IPS-NIHi7 (cell line): Measurements from ENCODE around the gene NSUN6.
"Not testable (repeated sequence)": the region's sequence is repeated elsewhere in the genome, so short reads cannot be mapped to it uniquely, and the experiment has no call there.

Experiments used
- DNase-seq: peaks from one replicate; pipeline ENCODE4 v3.0.0; 2012; ENCODE audit warnings: mixed read lengths; ENCODE audit errors: extremely low spot score

The NSUN6 gene

DNA sequence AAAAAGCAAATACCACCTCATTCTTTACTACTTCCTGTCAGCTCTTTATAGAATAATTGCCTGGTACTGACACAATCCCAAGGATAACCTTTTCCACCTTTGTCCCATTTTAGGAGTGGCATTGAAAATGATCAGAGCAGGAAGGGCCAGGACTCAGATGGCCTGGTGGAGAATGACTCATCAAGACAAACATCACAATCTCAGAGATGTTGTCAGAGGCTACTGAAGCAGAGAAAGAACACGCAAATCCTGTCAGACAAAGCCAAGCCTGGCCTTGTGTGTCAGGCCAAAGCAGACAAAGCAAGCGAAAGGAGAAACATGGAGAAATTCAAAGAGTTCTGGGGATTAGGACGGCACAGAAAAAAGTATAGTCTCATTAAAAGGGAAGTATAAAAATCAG lies 40.9 kb downstream of the NSUN6 start:
- peak; percentile 22 for DNase-seq

DNA sequence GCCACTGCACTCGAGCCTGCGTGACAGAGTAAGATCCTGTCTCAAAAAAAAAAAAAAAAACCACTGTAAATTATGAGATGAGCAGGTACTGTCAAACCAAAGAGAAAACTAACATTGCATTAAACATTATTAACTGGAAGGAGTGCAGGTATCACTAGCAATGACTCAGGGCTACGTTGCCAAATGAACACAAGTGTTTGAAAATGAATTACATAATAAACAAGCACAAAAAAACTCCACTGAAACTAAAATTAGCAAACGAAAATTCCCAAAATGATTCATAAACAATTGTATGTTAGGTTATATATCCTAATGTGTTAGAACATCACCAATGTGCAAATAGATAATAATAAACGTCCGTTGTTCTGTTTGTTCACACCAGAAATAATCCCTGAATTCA lies 42.8 kb downstream of the NSUN6 start:
- DNase-seq: no peak

DNA sequence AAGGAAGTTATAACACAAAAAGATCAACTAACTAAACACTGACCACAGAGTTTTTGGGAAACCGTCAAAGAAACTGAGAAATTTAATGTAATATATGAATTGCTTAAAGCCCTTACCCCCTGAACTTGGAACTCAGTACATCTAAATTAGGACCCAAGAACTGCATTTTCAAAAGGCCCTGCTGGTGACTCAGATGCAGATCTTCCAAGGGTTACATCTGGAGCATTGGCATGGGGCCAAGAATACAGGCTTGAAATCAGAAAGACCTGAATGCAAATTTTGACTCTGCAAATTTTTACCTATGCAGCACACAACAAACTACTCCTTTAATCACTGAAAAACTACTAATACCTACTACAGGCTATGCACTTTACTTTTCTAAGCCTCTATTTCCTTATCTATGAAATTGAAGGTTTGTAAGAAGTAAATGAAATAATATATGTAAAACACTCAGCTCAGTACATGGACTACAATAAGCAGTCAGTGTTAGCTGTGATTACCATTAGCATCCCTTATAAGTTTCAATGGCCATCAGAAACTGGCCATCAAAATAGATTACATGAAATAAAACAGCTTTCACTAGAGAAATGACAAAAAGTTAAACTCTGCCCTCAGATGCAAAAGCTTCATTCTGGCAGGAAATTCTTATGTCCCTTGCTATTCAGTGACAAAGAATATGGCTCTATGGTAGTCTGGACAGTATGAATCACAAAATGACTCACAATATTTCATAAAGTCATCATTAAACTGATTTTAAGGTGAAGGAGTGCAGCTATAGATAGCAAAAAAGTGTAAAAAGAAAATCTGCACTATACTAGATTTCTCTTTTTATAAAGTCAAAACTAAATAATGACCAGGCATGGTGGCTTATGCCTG lies 43.6 kb downstream of the NSUN6 start:
- DNase-seq: no peak

DNA sequence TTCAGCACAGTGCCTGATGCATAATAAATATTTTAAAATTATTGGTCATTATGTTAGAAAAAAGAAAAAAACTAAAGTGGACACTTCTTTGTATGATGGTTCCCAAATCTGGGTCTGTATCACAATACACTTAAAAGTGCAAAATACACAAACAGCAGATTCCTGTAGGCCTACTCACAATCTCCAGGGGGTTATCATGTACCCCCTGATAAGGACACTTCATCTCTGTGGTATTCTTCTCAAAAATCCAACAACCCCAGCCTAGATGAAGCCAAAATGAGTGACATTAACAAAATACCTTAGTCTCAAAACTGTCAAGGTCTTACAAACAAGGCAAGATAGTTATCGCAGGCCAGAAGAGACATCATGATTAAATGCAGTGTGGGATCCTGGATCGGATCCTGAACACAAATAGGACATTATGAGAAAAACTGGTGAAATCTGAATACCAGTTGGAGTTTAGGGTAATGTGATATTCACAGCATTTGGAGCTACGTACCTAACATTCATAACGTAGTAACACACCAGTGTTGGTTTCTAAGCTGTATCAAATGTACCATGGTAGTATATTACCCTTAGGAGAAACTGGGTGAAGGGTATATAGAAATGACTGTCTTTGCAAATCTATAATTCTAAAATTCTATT lies 45.2 kb downstream of the NSUN6 start:
- DNase-seq: no peak

DNA sequence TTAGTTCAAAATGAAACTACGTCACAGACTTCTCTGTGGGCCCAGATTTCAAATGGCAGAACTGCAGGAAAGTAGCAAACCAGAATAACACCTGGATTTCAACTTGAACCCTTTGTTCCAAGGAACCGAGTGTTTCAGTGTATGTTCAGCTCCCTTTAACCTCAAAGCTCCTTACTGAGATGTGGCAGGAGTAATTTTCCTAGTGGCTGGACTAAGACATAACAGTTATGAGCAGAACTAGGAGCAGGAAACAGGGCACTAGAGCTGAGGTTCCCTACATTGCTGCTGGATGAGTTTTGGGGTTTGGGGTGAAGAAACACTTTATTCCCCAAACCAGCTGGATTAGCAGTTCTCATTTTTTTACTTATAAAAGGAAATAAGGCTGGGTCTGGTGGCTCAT lies 50.1 kb downstream of the NSUN6 start:
- DNase-seq: no peak

DNA sequence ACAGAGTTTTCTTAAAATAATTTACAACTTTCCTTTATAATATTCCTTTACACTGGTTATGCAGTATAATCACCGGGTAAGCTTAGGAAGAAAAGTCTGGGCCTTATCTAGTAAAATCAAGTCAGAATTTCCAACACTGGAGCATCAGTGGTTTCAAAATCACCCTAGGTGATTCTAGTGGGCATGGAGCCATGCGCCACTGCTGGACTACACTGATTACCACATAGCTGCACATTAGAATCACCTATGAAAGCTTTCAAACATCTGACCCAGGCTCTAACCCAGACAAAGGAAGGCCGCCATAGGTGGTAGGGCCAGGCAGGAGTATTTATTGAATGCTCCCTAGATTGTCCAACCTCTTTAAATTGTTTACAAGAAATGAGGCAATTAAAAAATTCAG lies 52.0 kb downstream of the NSUN6 start:
- no peak for DNase-seq

DNA sequence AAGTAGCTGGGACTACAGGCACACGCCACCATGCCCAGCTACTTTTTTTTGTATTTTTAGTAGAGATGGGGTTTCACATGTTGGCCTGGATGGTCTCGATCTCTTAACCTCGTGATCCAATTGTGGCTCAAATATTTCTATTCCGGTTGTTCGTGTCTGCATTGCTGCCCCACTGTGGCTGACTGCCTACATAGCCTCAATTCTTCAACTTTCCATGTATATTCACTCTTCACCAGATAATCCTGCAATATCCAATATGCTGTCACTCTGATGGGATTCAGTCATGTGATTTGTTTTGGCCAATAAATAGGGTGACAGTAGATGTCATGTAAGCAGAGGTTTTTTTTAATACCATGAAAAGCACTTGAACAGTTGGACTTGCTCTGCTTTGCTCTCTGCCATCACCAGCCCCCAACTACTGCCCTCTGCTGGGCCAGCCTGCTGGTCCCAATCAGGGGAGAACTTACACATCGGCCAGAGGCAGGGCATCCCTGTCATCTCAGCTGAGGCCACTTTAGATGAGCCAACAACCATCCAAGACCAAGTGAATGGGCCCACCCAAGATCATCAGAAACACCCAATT lies 56.7 kb downstream of the NSUN6 start:
- peak; percentile 60 for DNase-seq

DNA sequence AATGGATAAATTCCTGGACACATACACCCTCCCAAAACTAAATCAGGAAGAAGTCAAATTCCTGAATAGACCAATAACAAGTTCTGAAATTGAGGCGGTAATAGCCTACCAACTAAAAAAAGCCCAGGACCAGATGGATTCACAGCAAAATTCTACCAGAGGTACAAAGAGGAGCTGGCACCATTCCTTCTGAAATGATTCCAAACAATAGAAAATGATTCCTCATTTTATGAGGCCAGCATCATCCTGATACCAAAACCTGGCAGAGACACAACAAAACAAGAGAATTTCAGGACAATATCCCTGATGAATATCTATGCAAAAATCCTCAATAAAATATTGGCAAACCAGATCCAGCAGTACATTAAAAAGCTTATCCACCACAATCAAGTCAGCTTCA lies 60.2 kb downstream of the NSUN6 start:
- DNase-seq: not testable (repeated sequence)

DNA sequence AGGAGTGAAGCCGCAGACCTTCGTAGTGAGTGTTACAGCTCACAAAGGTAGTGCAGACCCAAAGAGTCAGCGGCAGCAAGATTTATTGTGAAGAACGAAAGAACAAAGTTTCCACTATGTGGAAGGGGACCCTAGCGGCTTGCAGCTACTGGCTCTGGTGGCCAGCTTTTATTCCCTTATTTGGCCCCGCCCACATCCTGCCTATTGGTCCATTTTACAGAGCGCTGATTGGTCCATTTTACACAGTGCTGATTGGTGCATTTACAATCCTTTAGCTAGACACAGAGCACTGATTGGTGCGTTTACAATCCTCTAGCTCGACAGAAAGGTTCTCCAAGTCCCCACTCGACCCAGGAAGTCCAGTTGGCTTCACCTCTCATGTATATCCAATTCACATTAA lies 64.8 kb downstream of the NSUN6 start:
- not testable (repeated sequence) for DNase-seq

DNA sequence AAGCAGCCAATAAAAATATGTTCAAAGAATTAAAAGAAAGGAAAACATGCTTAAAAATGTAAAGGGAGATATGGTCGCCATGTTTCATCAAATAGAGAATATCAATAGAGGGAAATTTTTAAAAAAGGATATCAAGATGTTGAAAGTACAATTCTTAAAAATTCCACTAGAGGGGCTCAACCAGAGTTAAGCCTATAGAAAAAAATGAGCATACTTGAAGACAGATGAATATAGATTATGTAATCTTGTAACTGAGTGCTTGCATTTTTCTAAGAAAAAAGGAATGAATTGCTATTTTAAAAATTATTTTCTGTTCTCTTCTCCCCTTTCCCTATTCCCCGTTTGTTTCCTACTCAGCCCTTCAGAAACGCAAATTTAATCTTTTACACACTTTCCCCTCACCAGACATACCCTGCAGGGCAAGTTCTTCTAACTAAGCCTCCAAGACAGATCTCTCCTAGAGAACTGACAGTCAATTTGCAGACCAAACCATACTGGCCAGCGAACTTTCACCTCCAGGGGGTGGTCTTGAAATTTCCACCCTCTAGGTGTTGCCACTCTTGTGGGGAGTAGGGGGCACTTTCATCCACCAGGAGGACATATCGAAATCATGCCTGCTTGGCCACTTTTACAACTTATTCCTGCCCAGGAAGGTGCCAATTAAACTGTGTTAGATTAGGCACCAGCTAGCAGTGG lies 67.7 kb downstream of the NSUN6 start:
- DNase-seq: no peak

DNA sequence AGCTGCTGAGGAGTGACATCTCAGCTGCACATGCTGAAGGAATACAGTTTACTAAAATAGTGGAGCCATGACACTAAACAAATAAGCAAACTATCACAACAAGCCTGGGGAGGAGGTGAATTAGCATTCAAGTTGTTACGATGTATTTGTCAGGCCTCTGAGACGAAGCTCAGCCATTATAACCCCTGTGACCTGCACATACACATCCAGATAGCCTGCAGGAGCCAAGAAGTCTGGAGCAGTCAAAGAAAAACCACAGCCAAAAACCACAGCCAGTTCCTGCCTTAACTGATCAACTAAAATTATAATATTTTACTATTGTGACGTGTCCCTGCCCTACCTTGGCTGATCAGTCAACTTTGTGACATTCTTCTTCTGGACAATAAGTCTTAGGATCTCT lies 68.6 kb downstream of the NSUN6 start:
- no peak for DNase-seq

DNA sequence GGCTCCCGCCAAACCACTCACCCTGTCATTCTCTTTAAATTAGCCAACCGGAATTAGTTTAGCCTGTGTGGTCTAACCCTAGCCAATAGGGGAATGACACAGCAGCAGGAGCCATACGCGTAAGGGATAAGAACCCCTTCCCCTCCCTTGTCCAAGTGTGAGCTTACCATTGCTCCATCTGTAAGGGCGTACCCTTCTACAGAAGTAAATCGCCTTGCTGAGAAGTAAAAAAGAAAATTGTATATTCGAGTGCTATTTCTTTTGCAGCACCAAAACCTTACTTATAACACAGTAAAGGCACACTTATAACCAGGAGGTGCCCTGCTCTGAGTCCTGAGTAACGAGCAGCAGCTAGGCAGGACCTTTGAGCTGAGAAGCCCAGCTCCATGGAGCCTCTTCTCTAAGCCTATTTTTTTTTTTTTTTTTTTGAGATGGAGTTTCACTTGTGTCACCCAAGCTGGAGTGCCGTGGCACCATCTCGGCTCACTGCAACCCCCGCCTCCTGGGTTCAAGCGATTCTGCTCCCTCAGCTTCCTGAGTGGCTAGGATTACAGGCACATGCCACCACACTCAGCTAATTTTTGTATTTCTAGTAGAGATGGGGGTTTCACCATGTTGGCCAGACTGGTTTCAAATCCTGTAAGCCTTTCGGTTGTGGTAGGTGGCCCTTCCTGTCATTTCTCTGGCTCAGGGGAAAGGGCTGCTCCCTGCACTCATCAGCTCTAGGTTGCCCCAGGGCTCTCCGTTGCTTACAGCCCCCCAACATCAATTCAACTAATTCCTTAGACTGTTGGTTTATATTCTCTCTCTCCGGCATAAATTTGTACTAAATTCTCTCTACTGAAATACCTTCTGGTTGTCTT lies 73.3 kb downstream of the NSUN6 start:
- no peak for DNase-seq

DNA sequence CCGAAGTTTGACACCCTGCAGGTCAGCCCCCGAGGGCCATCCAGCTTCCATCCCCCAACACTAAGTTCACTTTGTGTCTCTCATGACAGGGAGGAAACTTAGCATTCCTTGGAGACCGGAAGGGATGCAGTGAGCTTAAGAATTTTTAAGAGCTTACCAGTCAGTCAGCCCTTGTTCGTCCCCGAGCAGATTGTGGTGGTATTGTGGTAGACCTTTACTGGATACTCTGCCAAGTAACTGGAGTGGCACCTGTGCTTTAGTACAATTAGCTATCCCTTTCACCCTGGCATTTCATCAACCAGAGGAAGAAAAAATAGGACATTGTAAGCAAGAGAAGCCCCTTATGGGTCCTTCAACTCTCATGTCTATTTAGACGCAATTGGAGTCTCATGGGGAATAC lies 74.8 kb downstream of the NSUN6 start:
- no peak for DNase-seq

DNA sequence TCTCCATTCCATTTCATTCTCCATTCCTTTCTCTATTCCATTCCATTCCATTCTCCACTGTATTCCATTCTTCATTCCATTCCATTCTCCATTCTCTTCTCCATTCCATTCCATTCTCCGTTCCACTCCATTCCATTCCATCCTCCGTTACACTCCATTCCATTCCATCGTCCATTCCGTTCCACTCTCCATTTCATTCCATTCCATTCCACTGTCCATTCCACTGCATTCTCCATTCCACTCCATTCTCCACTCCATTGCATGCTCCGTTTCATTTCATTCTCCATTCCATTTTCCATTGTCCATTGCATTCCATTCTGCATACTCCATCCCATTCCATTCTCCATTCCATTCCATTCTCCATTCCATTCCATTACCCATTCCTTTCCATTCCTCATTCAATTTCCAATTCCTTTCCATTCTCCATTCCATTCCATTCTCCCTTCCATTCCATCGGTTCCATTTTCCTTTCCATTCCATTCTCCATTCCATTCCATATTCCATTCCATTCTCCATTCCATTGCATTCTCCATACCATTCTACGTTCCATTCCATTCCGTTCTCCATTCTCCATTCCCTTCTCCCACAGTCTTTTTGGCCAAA lies 78.3 kb downstream of the NSUN6 start:
- DNase-seq: no peak

DNA sequence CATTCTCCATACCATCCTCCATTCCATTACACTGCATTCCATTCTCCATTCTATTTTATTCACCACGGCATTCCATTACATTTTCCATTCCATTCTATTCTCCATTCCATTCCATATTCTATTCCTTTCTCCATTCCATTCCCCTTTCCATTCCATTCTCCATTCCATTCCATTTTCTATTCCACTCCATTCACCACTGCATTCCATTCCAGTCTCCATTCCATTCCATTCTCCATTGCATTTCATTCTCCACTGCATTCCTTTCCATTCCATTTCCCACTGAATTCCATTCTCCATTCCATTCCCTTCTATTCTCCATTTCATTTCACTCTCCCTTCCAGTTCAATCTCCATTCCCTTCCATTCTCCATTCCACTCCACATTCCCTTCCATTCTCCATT lies 79.6 kb downstream of the NSUN6 start:
- DNase-seq: no peak

DNA sequence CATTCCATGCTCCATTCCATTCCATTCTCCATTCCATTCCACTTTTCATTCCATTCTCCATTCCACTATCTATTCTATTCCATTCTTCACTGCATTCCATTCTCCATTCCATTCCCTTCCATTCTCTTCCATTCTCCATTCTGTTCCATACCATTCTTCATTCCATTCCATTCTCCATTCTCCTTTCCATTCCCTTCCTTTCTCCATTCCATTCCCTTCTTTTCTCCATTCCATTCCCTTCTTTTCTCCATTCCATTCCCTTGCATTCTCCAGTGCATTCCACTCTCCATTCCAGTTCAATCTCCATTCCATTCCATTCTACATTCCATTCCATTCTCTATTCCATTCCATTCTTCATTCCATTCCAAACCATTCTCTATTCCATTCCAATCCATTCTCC lies 80.3 kb downstream of the NSUN6 start:
- no peak for DNase-seq

DNA sequence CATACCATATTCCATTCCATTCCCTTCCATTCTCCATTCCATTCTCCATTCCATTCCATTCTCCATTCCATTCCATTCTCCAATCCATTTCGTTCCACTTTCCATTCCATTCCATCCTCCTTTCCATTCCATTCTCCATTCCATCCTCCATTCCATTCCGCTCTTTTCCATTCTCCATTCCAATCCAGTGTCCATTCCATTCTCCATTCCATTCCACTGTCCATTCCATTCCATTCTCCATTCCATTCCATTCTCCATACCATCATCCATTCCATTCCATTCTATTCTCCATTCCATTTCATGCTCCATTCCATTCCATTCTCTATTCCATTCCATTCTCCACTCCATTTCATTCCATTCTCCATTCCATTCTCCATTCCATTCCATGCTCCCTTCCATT lies 81.0 kb downstream of the NSUN6 start:
- not testable (repeated sequence) for DNase-seq

DNA sequence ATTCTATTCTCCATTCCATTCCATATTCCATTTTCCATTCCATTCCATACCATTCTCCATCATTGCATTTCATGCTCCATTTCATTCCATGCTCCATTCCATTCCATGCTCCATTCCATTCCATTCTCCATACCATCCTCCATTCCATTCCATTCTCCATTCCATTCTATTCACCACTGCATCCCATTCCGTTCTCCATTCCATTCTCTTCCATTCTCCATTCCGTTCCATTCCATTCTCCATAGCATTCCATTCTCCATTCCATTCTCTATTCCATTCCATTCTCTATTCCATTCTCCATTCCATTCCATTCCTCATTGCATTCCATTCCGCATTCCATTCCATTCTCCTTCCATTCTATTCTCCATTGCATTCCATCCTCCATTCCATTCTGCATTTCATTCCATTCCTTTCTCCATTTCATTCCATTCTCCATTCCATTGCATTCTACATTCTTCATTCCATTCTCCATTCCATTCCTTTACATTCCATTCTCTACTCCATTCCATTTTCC lies 84.0 kb downstream of the NSUN6 start:
- no peak for DNase-seq

DNA sequence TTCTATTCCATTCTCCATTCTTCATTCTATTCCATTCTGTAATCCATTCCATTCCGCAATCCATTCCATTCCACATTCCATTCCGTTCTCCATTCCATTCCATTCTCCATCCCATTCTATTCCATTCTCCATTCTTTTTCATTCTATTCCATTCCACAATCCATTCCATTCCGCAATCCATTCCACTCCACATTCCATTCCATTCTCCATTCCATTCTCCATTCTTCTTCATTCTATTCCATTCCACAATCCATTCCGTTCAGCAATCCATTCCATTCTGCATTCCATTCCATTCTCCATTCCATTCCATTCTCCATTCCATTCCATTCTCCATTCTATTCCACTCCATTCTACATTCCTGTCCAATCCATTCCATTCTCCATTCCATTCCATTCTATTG lies 85.2 kb downstream of the NSUN6 start:
- DNase-seq: no peak

DNA sequence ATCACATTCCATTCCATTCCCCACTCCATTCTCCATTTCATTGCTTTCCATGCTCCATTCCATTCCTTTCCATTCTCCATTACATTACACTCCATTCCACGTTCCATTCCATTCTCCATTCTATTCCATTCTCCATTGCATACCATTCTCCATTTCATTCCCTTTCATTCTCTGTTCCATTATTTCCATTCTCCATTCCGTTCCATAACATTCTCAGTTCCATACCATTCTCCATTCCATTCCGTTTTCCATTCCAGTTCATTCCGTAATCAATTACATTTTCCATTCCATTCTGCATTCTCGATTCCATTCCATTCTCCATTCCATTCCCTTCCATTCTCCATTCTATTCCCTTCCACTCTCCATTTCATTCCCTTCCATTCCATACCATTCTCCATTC lies 86.4 kb downstream of the NSUN6 start:
- DNase-seq: no peak
